HAP-1 (cell line): ENCODE measurements around the gene ZNF761.
"Not testable (repeated sequence)": the region's sequence is repeated elsewhere in the genome, so short reads cannot be mapped to it uniquely, and the experiment has no call there.

Experiments used
- DNase-seq, 2 experiments: peaks; one replicate each; pipeline ENCODE4 v3.0.0-alpha.2; 2016 to 2020; ENCODE audit warnings: low spot score in 2 of 2
- H3K27me3 ChIP-seq: fragments of 250-450 bp; sonication (Bioruptor Pico); 2 replicates; pipeline ENCODE4 v1.5.1; 2020; ENCODE audit warnings: low read depth, mild to moderate bottlenecking, moderate library complexity
- H3K36me3 ChIP-seq: fragments of 250-450 bp; sonication (Bioruptor Pico); replicated peaks from 2 replicates; pipeline ENCODE4 v1.5.1; 2020; ENCODE audit warnings: mild to moderate bottlenecking
- H3K4me1 ChIP-seq: fragments of 250-450 bp; sonication (Bioruptor Pico); 2 replicates; pipeline ENCODE4 v1.5.1; 2020; ENCODE audit warnings: mild to moderate bottlenecking
- H3K4me3 ChIP-seq: fragments of 250-450 bp; sonication (Bioruptor Pico); 2 replicates; pipeline ENCODE4 v1.5.1; 2020; ENCODE audit warnings: mild to moderate bottlenecking, moderate library complexity
- H3K9me3 ChIP-seq: fragments of 250-450 bp; sonication (Bioruptor Pico); 2 replicates; pipeline ENCODE4 v1.5.1; 2020; ENCODE audit warnings: mild to moderate bottlenecking, moderate library complexity
- in situ Hi-C: fragments of 300-500 bp; cut with MboI; formaldehyde crosslinking; loops from 3 replicates; pipeline ENCODE4 v1.14.3; 2020; ENCODE audit warnings: low sequenced_read_pairs, inconsistent platforms, mixed read lengths

Gene ZNF761

DNA sequence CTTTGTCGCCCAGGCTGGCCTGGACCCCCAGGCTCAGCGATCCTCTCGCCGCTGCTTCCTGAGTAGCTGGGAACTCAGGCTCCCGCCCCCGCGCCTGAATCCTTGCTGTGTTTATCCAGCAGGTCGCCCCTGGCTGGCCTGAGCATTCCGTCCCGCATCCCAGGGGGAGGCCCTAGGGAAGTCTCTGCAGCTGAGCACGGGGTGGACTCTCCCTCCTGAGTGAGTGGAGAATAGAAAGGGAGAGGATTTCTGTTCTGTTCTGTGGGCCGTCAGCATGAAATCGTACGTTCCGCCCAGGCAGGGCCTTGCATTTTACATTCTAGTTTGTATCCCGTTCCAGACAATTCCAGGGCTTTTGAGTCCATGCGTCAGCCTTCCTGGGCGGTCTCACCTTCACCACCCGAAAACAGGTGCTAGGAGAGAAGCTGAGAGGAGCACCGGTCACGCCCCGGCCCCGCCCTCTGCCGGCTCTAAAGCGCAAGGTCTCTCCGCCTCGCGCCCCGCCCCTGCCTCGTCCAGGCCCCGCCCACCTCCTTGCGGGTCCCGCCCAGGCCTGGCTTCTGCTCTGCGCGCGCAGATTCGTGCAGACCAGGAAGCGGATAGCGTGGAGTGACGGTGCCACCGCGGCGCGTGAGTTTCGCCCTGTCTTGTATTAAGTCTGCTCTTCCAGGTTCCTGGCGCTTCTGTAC lies at the start of gene ZNF761:
ZNF761 (plus strand) TSS at position 586 of the 689 bp plus-strand sequence. CDS start 15,285 bp downstream, outside the sequence.
- DNase-seq, result peak; percentile 82 to 96
- H3K4me1 ChIP-seq, result peaks cover 6% of the 10 kb centered on the region
- no peaks in the 10 kb centered on the region for H3K9me3 ChIP-seq
- H3K27me3 ChIP-seq, result no peaks in the 10 kb centered on the region
- H3K36me3 ChIP-seq, result peaks cover 22% of the 10 kb centered on the region
- peak within 1 kb of the TSS; percentile 68 for H3K4me3 ChIP-seq
- in situ Hi-C loops, result no loop called here

DNA sequence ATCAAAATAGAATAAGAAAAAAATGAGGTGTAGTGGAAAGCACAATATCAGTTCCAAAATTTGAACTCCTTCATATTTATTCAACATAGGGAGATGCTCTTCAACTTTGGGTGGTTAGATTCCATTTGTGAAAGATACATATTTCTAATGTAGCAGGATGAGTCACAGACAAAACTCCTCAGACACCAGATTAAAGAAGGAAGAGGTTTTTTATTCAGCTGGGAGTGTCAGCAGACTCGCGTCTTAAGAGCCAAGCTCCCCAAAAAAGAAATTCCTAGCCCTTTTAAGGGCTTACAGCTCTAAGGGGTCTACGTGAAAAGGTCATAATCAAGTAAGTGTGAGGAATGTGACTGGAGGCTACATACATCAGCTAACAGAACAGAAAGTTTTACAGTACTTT lies 43.6 kb upstream of the ZNF761 start:
- in situ Hi-C loops, result no loop called here
- no peak overlapping the region for H3K4me3 ChIP-seq
- DNase-seq, result no peak
- H3K36me3 ChIP-seq, result no peaks in the 10 kb centered on the region
- H3K27me3 ChIP-seq, result no peaks in the 10 kb centered on the region
- no peaks in the 10 kb centered on the region for H3K4me1 ChIP-seq
- no peaks in the 10 kb centered on the region; the same call in 1 of the 2 replicates for H3K9me3 ChIP-seq

DNA sequence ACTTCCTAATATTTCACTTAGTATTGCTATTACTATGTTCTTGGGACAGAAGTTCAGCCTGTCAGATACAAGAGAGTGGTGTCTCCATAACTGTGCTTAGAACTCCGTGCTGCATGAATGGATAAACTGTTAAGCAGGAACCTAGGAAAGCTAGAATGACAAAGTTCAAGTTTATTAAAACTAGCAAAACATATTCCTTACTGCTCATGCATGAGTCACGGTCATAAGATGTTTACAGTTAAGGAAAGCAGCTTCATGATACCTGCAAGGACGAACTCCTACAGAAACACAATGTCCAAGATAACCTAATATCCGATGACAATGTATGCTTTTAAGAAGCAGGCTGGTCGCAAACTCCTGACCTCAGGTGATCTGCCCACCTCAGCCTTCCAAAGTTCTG lies 42.9 kb upstream of the ZNF761 start:
- no peaks in the 10 kb centered on the region for H3K27me3 ChIP-seq
- no peaks in the 10 kb centered on the region for H3K4me1 ChIP-seq
- no peak overlapping the region for H3K4me3 ChIP-seq
- in situ Hi-C loops, result no loop called here
- DNase-seq, result no peak
- H3K36me3 ChIP-seq, result no peaks in the 10 kb centered on the region
- H3K9me3 ChIP-seq, result no peaks in the 10 kb centered on the region; the same call in 1 of the 2 replicates

DNA sequence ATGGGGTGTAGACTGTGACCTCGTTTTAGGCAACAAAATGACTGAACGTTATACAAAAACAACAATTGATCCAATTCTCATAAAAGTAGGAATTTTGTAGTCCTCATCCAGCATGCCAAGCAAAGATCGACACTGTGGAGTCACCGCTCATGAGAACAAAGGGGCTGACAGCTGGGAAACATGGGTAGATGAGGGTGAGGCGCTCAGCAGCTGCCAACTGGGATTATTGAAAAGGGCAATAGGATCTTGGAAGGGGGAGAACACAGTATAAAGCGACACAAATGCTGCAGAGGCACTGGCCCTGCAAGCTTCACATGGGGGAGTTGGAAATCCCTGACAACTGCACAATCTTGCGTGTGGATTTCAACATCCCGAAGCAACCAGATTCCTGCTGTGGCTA lies 42.2 kb upstream of the ZNF761 start:
- in situ Hi-C loops, result no loop called here
- Histone ChIP-seq H3K27me3 (no peaks in the 10 kb centered on the region), H3K36me3 (no peaks in the 10 kb centered on the region), H3K4me3 (no peak overlapping the region), H3K4me1 (no peaks in the 10 kb centered on the region), H3K9me3 (no peaks in the 10 kb centered on the region; the same call in 1 of the 2 replicates)
- DNase-seq, result no peak

DNA sequence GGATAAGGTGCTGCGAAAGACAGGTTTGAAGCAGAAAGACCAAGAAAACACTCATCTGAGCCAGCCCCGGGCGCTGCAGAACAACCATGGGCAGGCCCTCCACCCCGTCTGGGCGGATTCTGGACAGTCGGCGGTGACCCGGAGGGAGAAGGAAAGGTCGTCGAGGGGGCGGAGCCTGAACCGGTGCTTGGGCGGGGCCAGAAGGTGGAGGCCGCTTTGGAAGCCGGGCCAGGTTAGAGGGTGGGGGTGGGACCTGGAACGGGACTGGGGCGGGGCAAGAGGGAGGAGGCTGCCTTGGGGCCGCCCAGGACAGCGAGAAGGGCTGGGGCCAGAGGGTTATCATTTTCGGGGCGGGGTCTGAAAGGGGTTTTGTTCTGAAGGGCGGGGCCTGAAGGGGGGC lies 41.8 kb upstream of the ZNF761 start:
- Histone ChIP-seq H3K36me3 (no peaks in the 10 kb centered on the region), H3K9me3 (no peaks in the 10 kb centered on the region; the same call in 1 of the 2 replicates), H3K4me3 (no peak overlapping the region), H3K4me1 (no peaks in the 10 kb centered on the region), H3K27me3 (no peaks in the 10 kb centered on the region)
- no peak for DNase-seq
- in situ Hi-C loops, result no loop called here

DNA sequence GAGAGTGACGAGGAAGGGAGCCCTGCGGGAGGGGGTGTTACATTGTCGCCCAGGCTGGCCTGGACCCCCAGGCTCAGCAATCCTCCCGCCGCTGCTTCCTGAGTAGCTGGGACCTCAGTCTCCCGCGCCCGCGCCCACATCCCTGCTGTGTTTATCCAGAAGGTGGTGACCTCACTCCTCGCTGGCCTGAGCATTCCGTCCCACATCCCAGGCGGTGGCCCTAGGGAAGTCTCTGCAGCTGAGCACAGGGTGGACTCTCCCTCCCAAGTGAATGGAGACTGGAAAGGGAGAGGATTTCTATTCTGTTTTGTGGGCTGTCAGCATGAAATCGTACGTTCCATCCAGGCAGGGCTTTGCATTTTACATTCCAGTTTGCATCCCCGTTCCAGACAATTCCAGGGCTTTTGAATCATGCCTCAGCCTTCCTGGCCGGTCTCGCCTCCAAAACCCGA lies 37.2 kb upstream of the ZNF761 start:
- DNase-seq, result no peak
- peaks cover 13% of the 10 kb centered on the region for H3K36me3 ChIP-seq
- H3K4me1 ChIP-seq, result peaks cover 6% of the 10 kb centered on the region
- peak overlapping the region; percentile 78; the same call in 1 of the 2 replicates for H3K4me3 ChIP-seq
- H3K9me3 ChIP-seq, result no peaks in the 10 kb centered on the region; the same call in 1 of the 2 replicates
- no peaks in the 10 kb centered on the region for H3K27me3 ChIP-seq
- in situ Hi-C loops, result no loop called here

DNA sequence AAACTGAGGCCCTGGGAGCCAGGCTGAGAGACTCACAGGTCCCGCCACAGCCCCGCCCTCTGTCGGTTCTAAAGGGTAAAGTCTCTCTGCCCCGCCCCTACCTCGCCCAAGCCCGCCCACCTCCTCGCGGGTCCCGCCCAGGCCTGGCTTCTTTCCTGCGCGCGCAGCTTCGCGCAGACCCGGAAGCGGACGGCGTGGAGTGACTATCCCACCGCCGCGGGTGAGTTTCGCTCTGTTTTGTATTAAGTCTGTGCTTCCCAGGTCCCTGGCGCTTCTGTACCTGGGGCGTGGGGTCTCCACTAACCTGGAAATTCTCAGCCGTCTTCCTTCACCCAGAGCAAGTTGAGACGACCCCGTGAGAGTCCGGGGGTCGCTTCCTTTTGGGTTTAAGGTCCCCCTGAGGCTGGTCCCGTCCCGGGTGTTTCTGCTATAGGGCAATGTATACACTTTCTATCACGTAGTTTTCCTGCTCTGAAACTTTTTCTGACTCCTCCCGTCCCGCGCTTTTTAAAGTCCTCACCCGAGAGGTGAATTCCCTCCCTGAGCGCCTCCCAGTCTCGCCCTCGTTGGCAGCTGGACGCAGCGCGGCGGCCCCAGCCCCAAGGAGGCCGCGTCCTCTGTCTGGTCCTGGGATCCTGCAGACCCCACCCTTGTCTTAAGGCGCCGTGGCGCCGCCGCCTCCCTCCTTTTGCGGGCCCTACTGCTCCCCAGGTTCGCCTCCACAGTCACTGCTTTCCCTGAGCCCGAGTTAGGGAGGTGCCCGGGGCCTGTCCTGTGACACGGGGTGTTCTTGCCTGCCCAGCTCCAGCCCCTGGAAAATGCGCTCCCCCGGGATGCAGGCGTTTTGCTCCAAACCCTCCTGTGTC lies 36.6 kb upstream of the ZNF761 start, which contains the start of gene ZNF765:
ZNF765 (plus strand) TSS at position 176 of the 866 bp plus-strand sequence. CDS start 2,867 bp downstream, outside the sequence.
- Histone ChIP-seq H3K9me3 (no peaks in the 10 kb centered on the region; the same call in 1 of the 2 replicates), H3K36me3 (peaks cover 20% of the 10 kb centered on the region)
- in situ Hi-C loops, result no loop called here

DNA sequence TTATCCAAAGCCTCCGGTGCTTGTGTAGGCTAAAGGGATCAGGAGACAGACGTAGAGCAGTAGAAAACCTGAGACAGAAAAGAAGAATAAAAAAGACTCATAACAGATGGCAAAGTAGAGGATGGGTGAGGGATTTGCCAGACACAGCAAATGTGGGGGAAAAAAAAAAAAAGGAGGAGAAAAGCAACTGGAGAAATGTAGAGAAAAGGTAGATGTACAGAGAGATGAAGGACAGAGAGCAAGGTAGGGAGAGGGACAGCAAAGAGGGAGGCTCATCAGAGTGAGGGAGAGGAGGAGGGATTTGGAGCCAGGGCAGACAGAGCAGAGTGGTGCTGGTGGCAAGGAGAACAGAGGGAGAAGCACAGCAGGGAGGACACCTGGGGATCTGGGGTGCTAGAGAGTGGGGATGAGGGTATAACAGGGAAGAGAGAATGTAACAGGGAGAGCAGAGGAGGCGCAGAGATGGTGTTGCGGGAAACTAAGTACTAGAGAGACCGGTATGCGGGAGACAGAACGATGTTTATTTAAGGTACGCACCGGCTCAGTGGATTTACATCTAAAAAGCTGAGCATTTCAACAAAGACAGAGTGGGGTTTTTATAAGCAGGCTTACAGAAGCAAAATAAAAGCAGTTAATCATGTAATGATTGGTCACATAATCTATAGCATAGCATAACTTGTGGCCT lies 35.8 kb upstream of the ZNF761 start:
- in situ Hi-C loops, H3K4me1 ChIP-seq, H3K27me3 ChIP-seq, H3K9me3 ChIP-seq: not testable (repeated sequence)
- Histone ChIP-seq H3K4me3 (peak overlapping the region; percentile 78), H3K36me3 (peaks cover 22% of the 10 kb centered on the region)
- DNase-seq, result peak; percentile 53 to 77

More for the DNA sequence above, 36.6 kb upstream of the ZNF761 start, which contains the start of gene ZNF765:
- Histone ChIP-seq H3K27me3 (no peaks in the 10 kb centered on the region), H3K4me1 (peaks cover 6% of the 10 kb centered on the region), H3K4me3 (peak within 1 kb of the TSS; percentile 78)
- DNase-seq, result peak; percentile 72 to 95

DNA sequence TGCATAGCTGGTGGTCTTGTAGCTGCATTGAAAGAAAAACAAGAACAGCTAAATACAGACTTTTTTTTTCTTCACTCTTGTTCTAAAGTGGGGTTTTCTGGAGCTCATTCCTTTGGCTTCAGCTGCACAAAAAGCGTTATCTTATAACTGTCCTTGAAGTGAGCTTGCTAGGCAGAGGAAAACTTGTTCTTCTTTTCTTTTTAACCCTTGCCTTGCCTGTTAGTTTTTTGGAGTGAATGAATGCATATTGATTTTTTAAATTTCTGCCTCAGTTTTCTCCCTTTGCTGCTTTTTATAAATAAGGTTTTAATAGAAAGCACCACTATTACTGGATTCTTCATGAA lies 35.3 kb upstream of the ZNF761 start:
- Histone ChIP-seq H3K4me3 (peak overlapping the region; percentile 14), H3K9me3 (no peaks in the 10 kb centered on the region), H3K27me3 (no peaks in the 10 kb centered on the region), H3K4me1 (peaks cover 6% of the 10 kb centered on the region), H3K36me3 (peaks cover 22% of the 10 kb centered on the region)
- in situ Hi-C loops, result no loop called here
- no peak for DNase-seq

DNA sequence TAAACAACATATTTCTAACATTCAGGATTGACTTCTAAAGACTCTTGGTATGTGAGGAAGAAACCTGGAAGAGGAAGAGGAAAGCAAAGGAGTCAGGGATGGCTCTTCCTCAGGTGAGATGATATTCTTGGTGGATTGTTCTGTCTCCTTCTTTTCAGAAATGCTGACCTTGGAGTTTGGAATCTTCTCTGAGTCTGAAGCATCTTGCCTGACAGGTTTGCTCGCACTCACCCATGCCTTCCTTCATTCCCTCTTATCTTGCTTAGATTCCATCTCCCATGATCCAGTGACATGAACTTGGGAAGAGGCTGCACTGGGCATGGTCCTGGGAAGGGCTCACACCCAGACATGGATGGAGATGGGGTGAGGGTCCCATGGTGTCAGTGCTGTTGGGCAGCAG lies 33.9 kb upstream of the ZNF761 start:
- H3K4me3 ChIP-seq, H3K27me3 ChIP-seq, in situ Hi-C loops, H3K4me1 ChIP-seq, H3K9me3 ChIP-seq, DNase-seq: not testable (repeated sequence)
- peaks cover 27% of the 10 kb centered on the region for H3K36me3 ChIP-seq

DNA sequence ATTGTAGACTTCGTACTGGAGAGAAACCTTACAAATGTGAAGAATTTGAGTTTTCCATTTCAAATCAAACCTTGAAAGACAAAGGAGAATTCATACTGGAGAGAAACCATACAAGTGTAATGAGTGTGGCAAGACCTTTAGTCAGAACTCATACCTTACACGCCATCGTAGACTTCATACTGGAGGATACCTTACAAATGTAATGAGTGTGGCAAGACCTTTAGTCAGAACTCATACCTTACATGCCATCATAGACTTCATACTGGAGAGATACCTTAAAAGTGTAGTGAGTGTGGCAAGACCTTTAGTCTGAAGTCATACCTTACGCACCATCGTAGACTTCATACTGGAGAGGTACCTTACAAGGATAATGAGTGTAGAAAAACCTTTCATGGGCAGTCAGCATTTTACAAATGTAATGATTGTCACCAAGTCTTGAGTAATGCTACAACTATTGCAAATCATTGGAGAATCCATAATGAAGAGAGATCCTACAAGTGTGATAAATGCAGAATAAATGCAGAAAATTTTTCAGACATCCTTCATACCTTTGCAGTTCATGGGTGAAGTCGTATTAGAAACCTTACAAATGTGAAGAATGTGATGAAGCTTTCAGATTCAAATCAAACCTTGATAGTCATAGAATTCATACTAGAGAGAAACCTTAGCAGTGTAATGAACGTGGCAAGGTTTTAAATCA lies 22.1 kb upstream of the ZNF761 start:
- Histone ChIP-seq H3K4me3 (no peak overlapping the region), H3K27me3 (no peaks in the 10 kb centered on the region), H3K4me1 (no peaks in the 10 kb centered on the region), H3K36me3 (peaks cover 15% of the 10 kb centered on the region), H3K9me3 (peaks cover 10% of the 10 kb centered on the region)
- no peak for DNase-seq
- in situ Hi-C loops, result no loop called here

DNA sequence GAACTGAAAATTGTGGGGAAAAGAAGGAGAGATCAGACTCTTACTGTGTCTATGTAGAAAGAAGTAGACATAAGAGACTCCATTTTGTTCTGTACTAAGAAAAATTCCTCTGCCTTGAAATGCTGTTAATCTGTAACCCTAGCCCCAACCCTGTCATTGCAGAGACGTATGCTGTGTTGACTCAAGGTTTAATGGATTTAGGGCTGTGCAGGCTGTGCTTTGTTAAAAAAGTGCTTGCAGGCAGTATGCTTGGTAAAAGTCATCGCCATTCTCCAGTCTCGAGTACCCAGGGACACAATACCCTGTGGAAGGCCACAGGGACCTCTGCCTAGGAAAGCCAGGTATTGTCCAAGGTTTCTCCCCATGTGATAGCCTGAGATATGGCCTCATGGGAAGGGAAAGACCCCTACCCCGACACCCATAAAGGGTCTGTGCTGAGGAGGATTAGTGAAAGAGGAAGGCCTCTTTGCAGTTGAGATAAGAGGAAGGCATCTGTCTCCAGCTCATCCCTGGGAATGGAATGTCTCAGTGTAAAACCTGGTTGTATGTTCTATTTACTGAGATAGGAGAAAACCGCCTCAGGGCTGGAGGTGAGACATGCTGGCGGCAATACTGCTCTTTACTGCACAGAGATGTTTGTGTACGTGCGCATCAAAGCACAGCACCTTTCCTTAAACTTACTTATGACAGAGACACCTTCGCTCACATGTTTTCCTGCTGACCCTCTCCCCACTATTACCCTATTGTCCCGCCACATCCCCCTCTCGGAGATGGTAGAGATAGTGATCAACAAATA lies 11.1 kb upstream of the ZNF761 start:
- in situ Hi-C loops, DNase-seq, H3K36me3 ChIP-seq, H3K9me3 ChIP-seq, H3K4me1 ChIP-seq, H3K27me3 ChIP-seq, H3K4me3 ChIP-seq: not testable (repeated sequence)
